KMS-11 (cell line): Measurements from ENCODE around the gene SIRPG.

ENCODE experiments used
- H2AFZ ChIP-seq: fragments of 200-600 bp; sonication (generic); 2 replicates; pipeline ENCODE4 v1.6.1; 2016; ENCODE audit warnings: antibody characterized with exemption, mixed run types, low read depth
- H3K27ac ChIP-seq: fragments of 200-600 bp; sonication (generic); 2 replicates; pipeline ENCODE4 v1.6.1; 2016; ENCODE audit warnings: mild to moderate bottlenecking, mixed run types
- H3K27me3 ChIP-seq: fragments of 200-600 bp; sonication (generic); 2 replicates; pipeline ENCODE4 v1.6.1; 2017; ENCODE audit warnings: mild to moderate bottlenecking, low read depth, mixed run types, moderate library complexity; ENCODE audit not compliant: insufficient read depth
- H3K36me3 ChIP-seq: fragments of 200-600 bp; sonication (generic); 2 replicates; pipeline ENCODE4 v1.6.1; 2017; ENCODE audit warnings: mild to moderate bottlenecking, mixed run types; ENCODE audit not compliant: insufficient read depth
- H3K4me1 ChIP-seq: fragments of 200-600 bp; sonication (generic); 2 replicates; pipeline ENCODE4 v1.6.1; 2016; ENCODE audit warnings: mild to moderate bottlenecking, low read depth, mixed run types; ENCODE audit not compliant: poor library complexity, severe bottlenecking
- H3K4me2 ChIP-seq: fragments of 200-600 bp; sonication (generic); 2 replicates; pipeline ENCODE4 v1.7.0; 2016; ENCODE audit warnings: mild to moderate bottlenecking, mixed run types
- H3K4me3 ChIP-seq: fragments of 200-600 bp; sonication (generic); IDR thresholded peaks from 2 replicates; pipeline ENCODE4 v1.6.1; 2017; ENCODE audit warnings: low read depth, low read length, mixed read lengths; ENCODE audit not compliant: insufficient read depth
- H3K79me2 ChIP-seq: fragments of 200-600 bp; sonication (generic); 2 replicates; pipeline ENCODE4 v1.6.1; 2016; ENCODE audit warnings: low read depth, mixed run types; ENCODE audit not compliant: insufficient read depth
- H3K9ac ChIP-seq: fragments of 200-600 bp; sonication (generic); 2 replicates; pipeline ENCODE4 v1.6.1; 2016; ENCODE audit warnings: mild to moderate bottlenecking, mixed run types
- H4K20me1 ChIP-seq: fragments of 200-600 bp; sonication (generic); 2 replicates; pipeline ENCODE4 v1.6.1; 2016; ENCODE audit warnings: mild to moderate bottlenecking, mixed run types; ENCODE audit not compliant: insufficient read depth
- CTCF ChIP-seq: fragments of 200-600 bp; sonication (generic); conservative IDR thresholded peaks from 2 replicates; pipeline ENCODE4 v1.6.1; 2017; ENCODE audit warnings: low read depth, mild to moderate bottlenecking, antibody characterized with exemption, low read length, moderate library complexity, mixed read lengths

Gene SIRPG

DNA sequence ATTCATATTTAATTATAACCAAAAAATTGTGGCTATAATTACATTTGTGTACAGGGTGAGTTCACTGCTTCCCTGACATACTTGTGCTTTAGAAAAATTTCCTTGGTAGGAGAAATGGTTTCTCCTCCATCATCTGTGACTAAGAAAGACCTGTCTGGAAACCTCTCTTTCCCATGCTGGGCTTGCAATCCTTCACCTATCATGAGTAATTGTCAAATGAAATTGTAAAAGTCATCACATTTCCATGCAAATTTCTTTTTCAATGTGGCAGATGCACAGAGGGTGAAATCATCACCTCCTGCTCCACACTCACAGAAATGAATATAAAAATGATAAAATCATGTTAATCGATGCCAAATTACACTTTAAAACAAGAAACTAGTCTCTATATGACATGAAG, 36.3 kb downstream of the SIRPG start:
- Histone ChIP-seq H3K36me3 (no peaks in the 10 kb centered on the region), H4K20me1 (no peaks in the 10 kb centered on the region), H2AFZ (no peak overlapping the region)

DNA sequence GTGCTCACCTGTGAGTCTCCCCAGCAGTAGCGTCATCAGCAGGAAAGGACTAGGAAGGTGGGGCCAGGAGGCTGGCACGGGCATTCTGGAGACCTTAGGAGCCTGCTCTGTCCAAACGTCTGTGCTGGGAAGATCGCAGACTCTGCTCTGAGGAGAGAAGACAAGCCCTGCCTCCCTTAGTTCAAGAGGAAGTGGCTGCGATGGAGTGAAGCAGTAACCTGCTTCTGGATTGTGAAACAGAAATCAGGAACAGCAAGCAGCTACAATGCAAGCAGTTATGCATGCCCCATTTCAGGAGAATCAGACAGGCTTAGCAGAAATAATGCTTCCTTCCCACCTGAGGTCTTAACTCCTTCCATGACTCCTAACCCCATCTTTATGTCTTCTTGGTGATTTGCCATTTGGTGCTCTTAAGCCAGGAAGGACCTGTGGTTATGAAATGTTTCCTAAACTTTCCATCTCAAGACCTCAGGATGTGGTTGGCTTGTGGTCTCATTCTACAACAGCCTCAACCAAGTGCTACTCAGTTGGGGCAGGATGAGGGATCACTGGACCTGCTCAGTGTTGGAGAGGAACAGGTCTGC, 37.6 kb downstream of the SIRPG start, which contains the start of gene SIRPB1:
Gene SIRPB1, minus strand, starts transcription at position 149 of the 584 bp plus-strand sequence. Its CDS starts 65 bp downstream, at position 84.
- TF ChIP-seq CTCF: no peak
- Histone ChIP-seq H3K4me3 (no peak within 1 kb of the TSS), H3K9ac (no peak within 1 kb of the TSS), H3K27me3 (no peaks in the 10 kb centered on the region), H4K20me1 (no peaks in the 10 kb centered on the region), H3K27ac (no peak within 1 kb of the TSS), H3K4me2 (no peak within 1 kb of the TSS), H3K4me1 (no peaks in the 10 kb centered on the region), H2AFZ (no peak within 1 kb of the TSS), H3K79me2 (no peaks in the 10 kb centered on the region), H3K36me3 (no peaks in the 10 kb centered on the region)

More for the DNA sequence above, 36.3 kb downstream of the SIRPG start:
- no peak overlapping the region for H3K4me2 ChIP-seq
- H3K4me1 ChIP-seq: no peaks in the 10 kb centered on the region
- no peak overlapping the region for H3K4me3 ChIP-seq
- no peaks in the 10 kb centered on the region for H3K79me2 ChIP-seq
- H3K27me3 ChIP-seq: no peaks in the 10 kb centered on the region
- TF ChIP-seq CTCF: no peak
- no peak overlapping the region for H3K9ac ChIP-seq
- no peak overlapping the region for H3K27ac ChIP-seq

GRCh38 chr20:1618954-1619540, 38.5 kb downstream of the SIRPG start:
- Histone ChIP-seq H3K27ac (no peak overlapping the region), H3K4me2 (no peak overlapping the region), H3K4me1 (no peaks in the 10 kb centered on the region), H3K36me3 (no peaks in the 10 kb centered on the region), H3K9ac (no peak overlapping the region), H3K4me3 (no peak overlapping the region), H3K79me2 (no peaks in the 10 kb centered on the region), H2AFZ (no peak overlapping the region), H4K20me1 (no peaks in the 10 kb centered on the region), H3K27me3 (no peaks in the 10 kb centered on the region)
- TF ChIP-seq CTCF: no peak

- no peak for TF ChIP-seq CTCF
- Histone ChIP-seq H3K27ac (no peak overlapping the region), H3K4me3 (no peak overlapping the region), H4K20me1 (no peaks in the 10 kb centered on the region), H3K4me2 (no peak overlapping the region), H3K79me2 (no peaks in the 10 kb centered on the region), H2AFZ (no peak overlapping the region), H3K36me3 (no peaks in the 10 kb centered on the region), H3K27me3 (no peaks in the 10 kb centered on the region), H3K9ac (no peak overlapping the region), H3K4me1 (no peaks in the 10 kb centered on the region)
These were observed 39.1 kb downstream of the SIRPG start for GRCh38 chr20:1618479-1618878.
